Heart right ventricle (tissue), 16 donors: ENCODE data around the gene COL25A1. TPM values are rescaled to one million over a fixed set of nuclear protein-coding genes. Genes with fewer than 3 reads are reported as not detected.
A peak's percentile ranks its signal among the peaks of the same experiment; 100 is the strongest.

ENCODE experiments used
- ATAC-seq, 8 donors: fragments of 200-7000 bp; cut with Tn5 transposase; one replicate each; pipeline ENCODE4 v1.9.1; 2020; ENCODE audit warnings: mild to moderate bottlenecking in 8 of 8, moderate library complexity in 8 of 8, moderate number of reproducible peaks in 1 of 8
- DNase-seq, 2 donors: peaks; one replicate each; pipeline ENCODE4 v3.0.0-alpha.2; 2020
- H3K27ac ChIP-seq, 10 donors: fragments of 200-600 bp; sonication (generic) in 2 of 10; one replicate each; pipeline versions ENCODE4 v1.5.0 to v1.8.0; 2020 to 2022; ENCODE audit warnings: mild to moderate bottlenecking in 3 of 10
- H3K27me3 ChIP-seq, 7 donors: fragments of 200-600 bp; one replicate each; pipeline ENCODE4 v1.8.0; 2021 to 2022; ENCODE audit warnings: mild to moderate bottlenecking in 2 of 7
- H3K36me3 ChIP-seq, 9 donors: fragments of 200-600 bp; sonication (generic) in 1 of 9; one replicate each; pipeline versions ENCODE4 v1.5.0 to v1.8.0; 2020 to 2022; ENCODE audit warnings: mild to moderate bottlenecking in 2 of 9
- H3K4me1 ChIP-seq, 9 donors: fragments of 200-600 bp; sonication (generic) in 1 of 9; one replicate each; pipeline versions ENCODE4 v1.5.0 to v1.8.0; 2020 to 2022; ENCODE audit warnings: mild to moderate bottlenecking in 4 of 9
- H3K4me3 ChIP-seq, 10 donors: fragments of 200-600 bp; sonication (generic) in 2 of 10; one replicate each; pipeline versions ENCODE4 v1.5.0 to v1.8.0; 2020 to 2022; ENCODE audit warnings: mild to moderate bottlenecking in 7 of 10, moderate library complexity in 2 of 10
- H3K9me3 ChIP-seq, 11 donors: fragments of 200-600 bp in 10 of 11; sonication (generic) in 2 of 11; one replicate each; pipeline versions ENCODE4 v1.5.0 to v1.8.0; 2013 to 2022; ENCODE audit warnings: mild to moderate bottlenecking in 2 of 11, control low read depth in 1 of 11, moderate library complexity in 1 of 11
- CTCF ChIP-seq, 9 donors: fragments of 200-600 bp; sonication (generic) in 2 of 9; IDR thresholded peaks; one replicate each; pipeline versions ENCODE4 v1.5.0 to v1.8.0; 2021 to 2022; ENCODE audit warnings: antibody characterized with exemption in 9 of 9, mild to moderate bottlenecking in 5 of 9, moderate library complexity in 1 of 9
- WGBS, 2 donors: extraction: QIAGEN DNeasy Blood & Tissue Kit; methylation state at CpG; one replicate each; pipeline ENCODE4 v1.1.7; 2013; ENCODE audit warnings: inconsistent platforms in 1 of 2; 5-methylcytosine and 5-hydroxymethylcytosine counted together
- intact Hi-C, 10 donors: fragments of 100-400 bp; cut with DNase I; formaldehyde crosslinking; loops; one replicate each; pipeline versions ENCODE4 v1.11.1 to v1.14.2; 2022
- polyA plus RNA-seq, 2 donors: library from polyadenylated mRNA; stranded (reverse); fragments of 200-250 nt; gene quantifications; one replicate each; pipeline ENCODE4 v1.2.3, GENCODE V29; 2013
- total RNA-seq, 10 donors: library from RNA; stranded (reverse); fragmentation: NEBNext Ultra II Directional in 3 of 10; extraction: Animal tissue kit (Norgen Biotek cat#: 25700) in 3 of 10; gene quantifications; one replicate each; pipeline versions ENCODE4 v1.2.1 to v1.2.4, GENCODE V29; 2021 to 2023
- donor health status: Arrhythmogenic right ventricular cardiomyopathy.
- donor health status: ischemic (EF 13 %, LVEDD 7.1; RV severe dilation, severe dysfunction).
- donor health status: healthy with polysubstance abuse.
- donor health status: DM: no; HTN: yes; CAD: no.
- donor health status: DM: no; HTN: no; CAD: no.
- donor health status: ischemic (EF 25% LVEDD 6.9; RV normal size, moderate dysfunction).
- donor health status: ischemic (EF 25% LVEDD 5.7; RV mildly dilated, moderate dysfunction).
- donor health status: healthy.
- donor health status: DM: yes; HTN: yes; CAD: no.
- donor health status: Ischemic cardiomyopathy.
- donor health status: ischemic (EF 35%, LVEDD 5.7; RV mildly dilated, moderate dysfunction).
- donor health status: nonischemic (EF 11% LVEDD 7.7; RV severe dilation, severe dysfunction).
- donor health status: DM: yes; HTN: yes; CAD: no.
- donor health status: PGD.
- donor health status: ischemic (EF 29% LVEDD 5.4; RV normal size, mild dysfunction).
- donor health status: nonischemic (EF 23%, LVEDD 6.1; RV moderate dilation, normal function).

Gene COL25A1
- total and polyA plus RNA-seq, 12 donors = 0.07 to 1.2 (median 0.41) TPM

DNA sequence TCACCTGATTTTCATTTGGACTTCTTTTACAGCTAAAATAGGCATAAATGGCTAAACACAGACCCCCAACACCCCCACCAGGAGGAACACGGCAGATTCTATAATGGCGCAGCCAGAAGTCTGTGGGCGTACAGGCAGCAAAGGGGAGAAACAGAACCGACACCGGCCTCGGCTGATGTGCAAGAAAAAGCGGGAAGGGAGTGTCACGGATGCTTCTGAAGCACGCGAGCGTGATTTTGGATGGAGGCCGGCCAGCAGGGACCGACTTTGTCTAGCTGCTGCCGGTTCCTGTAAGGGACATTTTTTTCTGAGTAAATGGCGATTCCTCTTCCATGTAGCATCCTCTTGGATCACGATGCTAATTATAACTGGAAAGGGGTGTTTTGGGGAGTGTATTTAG, 514.7 kb downstream of the COL25A1 start:
- no peak for ATAC-seq
- no peak overlapping the region for H3K4me3 ChIP-seq
- H3K9me3 ChIP-seq = no peaks in the 10 kb centered on the region
- no peak for DNase-seq
- no peaks in the 10 kb centered on the region for H3K36me3 ChIP-seq
- H3K27me3 ChIP-seq = no peaks in the 10 kb centered on the region
- no peak overlapping the region for H3K27ac ChIP-seq
- H3K4me1 ChIP-seq = no peaks in the 10 kb centered on the region
- no peak for TF ChIP-seq CTCF (IDR thresholded peaks at IDR 0.05)
- intact Hi-C loops = no loop called here
- WGBS, 2 donors = 94% methylated on average over 16 of the region's 16 CpGs

DNA sequence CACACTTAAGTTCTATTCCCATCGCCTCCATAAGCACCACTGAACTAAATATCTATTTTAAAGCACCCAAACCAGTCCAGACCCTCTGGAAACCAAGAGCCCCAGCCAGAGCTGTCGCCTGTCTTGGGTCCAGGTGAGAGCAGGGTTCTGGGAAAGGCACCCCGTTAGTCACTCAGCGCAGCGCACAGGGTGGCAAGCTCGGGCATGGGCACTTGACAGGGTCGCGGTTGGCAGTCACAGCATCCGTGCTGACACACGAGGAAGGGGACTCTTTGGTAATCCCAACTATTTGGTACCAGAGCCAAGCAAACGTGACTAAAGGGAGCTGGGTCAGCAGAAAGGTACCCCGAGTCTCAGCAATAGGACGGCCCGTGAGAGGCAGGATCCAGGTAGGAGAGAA, 515.4 kb downstream of the COL25A1 start:
- 91% methylated on average over 14 of the region's 14 CpGs for WGBS, 2 donors
- Histone ChIP-seq H3K27me3 (no peaks in the 10 kb centered on the region), H3K27ac (no peak overlapping the region), H3K9me3 (no peaks in the 10 kb centered on the region), H3K4me3 (no peak overlapping the region), H3K36me3 (no peaks in the 10 kb centered on the region), H3K4me1 (no peaks in the 10 kb centered on the region)
- no peak for ATAC-seq
- DNase-seq = no peak
- intact Hi-C loops = no loop called here
- TF ChIP-seq CTCF (IDR thresholded peaks at IDR 0.05) = no peak

DNA sequence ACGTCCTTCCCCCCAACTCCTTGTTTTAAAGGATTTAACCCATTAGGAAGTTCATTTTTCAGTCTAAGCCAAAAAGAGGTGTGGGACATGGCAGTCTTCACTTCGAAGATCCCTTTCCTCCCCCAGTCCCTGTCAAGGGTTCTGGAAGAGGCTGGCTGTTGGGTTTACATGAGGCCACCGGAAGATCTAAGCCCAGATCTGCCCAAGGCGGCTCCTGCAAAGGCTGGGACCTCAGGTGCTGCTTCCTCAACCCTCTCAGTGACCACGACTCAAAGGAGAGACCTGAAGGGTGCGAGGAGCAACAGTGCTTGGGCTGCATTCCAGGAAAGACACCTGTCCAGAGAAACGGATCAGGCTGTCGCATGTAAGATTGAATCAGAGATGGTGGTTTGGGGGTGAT, 516.1 kb downstream of the COL25A1 start:
- no peak for ATAC-seq
- intact Hi-C loops = no loop called here
- H3K4me3 ChIP-seq = no peak overlapping the region
- TF ChIP-seq CTCF (IDR thresholded peaks at IDR 0.05) = no peak
- no peaks in the 10 kb centered on the region for H3K36me3 ChIP-seq
- DNase-seq = no peak
- no peaks in the 10 kb centered on the region for H3K4me1 ChIP-seq
- H3K9me3 ChIP-seq = no peaks in the 10 kb centered on the region
- 87 to 93% methylated on average over 8 of the region's 8 CpGs for WGBS, 2 donors
- no peaks in the 10 kb centered on the region for H3K27me3 ChIP-seq
- H3K27ac ChIP-seq = no peak overlapping the region

GRCh38 chr4:108783665-108784463, 518.6 kb downstream of the COL25A1 start:
- no peak for DNase-seq
- no peaks in the 10 kb centered on the region for H3K4me1 ChIP-seq
- no peak overlapping the region for H3K4me3 ChIP-seq
- no peak for ATAC-seq
- H3K36me3 ChIP-seq = no peaks in the 10 kb centered on the region
- intact Hi-C loops = no loop called here
- H3K9me3 ChIP-seq = no peaks in the 10 kb centered on the region
- TF ChIP-seq CTCF (IDR thresholded peaks at IDR 0.05) = peak in 4 of 9 donors; percentile 9 to 34 (median 22)
- 67 to 74% methylated on average over 3 of the region's 3 CpGs for WGBS, 2 donors
- no peaks in the 10 kb centered on the region for H3K27me3 ChIP-seq
- no peak overlapping the region for H3K27ac ChIP-seq
